ENCODE results near the gene KCNQ5.
"Not testable (repeated sequence)": the region's sequence is repeated elsewhere in the genome, so short reads cannot be mapped to it uniquely, and the experiment has no call there.

The KCNQ5 gene

GRCh38 chr6:72966628-72967280, 344.9 kb downstream of the KCNQ5 start:
- DNase-seq = no peak

DNA sequence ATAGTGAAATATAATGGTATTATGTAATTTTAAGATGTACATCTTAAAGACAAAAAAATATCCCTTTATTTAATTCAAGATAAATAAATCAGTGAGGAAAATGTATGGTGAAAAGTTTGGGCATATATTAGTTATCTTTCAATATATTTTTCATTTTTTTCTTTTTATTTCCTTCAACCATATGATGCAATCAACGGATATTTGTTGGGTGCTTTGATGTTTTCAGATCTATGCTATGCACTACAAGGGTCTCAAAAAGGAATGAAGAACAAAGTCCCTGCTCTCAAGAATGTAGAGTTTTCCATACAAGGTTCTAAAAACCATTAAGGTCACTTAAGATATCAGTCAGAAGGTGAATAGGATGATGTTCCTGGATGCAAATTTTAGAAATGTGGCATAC, 345.5 kb downstream of the KCNQ5 start:
- DNase-seq = no peak

GRCh38 chr6:72968704-72969103, 346.8 kb downstream of the KCNQ5 start:
- DNase-seq = no peak

DNA sequence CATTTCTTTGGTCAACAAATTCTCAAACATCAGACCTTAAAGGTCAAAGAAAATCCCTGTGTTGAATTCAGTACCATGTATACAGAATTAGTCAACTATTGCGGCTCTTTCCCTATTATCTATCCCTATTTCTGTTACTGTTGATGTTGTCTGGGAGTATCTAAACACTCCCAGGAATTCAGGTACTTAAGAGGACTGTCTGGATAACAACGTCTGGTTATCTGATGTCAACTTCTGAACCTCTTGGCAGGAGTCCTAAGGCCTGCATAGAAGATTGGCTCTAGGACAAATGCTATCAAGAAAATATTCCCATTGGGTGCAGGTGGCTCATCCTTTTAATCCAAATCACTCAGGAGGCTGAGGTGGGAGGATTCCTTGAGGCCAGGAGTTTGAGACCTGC, 347.8 kb downstream of the KCNQ5 start:
- DNase-seq = no peak

- no peak for DNase-seq
These were observed 350.7 kb downstream of the KCNQ5 start for GRCh38 chr6:72972579-72972978.

GRCh38 chr6:72974276-72974675, 352.4 kb downstream of the KCNQ5 start:
- no peak for DNase-seq

- DNase-seq = no peak
These were observed 353.5 kb downstream of the KCNQ5 start for GRCh38 chr6:72975352-72975752.

DNA sequence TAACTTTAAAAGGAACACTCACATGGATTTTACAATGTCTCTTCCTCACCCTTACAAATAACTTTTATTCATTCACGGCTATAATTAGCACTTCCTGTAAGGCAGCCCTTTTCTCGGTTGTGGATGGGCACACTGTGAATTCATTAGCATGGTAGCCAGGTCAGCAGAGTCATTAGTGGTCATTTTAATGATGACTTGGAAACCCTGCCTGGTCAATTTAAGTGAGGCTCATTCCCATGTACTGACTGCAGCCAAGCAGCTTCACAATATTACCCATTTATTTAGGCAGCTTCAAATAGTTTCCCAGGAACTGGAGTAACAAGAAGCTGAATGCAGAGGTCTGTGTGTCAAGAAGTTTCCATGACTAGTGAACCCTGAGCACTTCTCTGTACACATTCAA, 354.6 kb downstream of the KCNQ5 start:
- peak; percentile 64 for DNase-seq

DNA sequence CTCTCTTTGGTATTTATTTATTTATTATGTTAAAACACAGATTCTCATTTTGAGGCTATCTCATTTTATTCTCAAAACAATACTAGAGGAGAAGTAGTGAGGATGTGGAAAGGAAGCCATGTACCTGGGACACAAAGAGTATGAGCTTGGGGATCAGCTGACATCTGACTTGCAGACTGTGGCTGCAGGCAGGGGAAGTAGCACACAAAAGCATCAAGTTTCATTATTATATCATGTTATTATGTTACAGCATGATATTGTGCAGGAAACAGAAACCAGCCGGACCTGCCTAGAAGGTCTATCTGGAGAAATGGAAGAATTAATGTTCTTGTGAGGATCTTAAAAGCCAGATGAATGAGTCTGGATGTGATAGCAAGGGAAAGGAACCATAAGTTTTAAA, 355.2 kb downstream of the KCNQ5 start:
- no peak for DNase-seq

DNA sequence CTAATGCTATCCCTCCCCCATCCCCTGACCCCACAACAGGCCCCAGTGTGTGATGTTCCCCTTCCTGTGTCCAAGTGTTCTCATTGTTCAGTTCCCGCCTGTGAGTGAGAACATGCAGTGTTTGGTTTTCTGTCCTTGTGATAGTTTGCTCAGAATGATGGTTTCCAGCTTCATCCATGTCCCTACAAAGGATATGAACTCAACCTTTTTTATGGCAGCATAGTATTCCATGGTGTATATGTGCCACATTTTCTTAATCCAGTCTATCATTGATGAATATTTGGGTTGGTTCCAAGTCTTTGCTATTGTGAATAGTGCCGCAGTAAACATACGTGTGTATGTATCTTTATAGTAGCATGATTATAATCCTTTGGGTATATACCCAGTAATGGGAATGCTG, 356.9 kb downstream of the KCNQ5 start:
- not testable (repeated sequence) for DNase-seq

DNA sequence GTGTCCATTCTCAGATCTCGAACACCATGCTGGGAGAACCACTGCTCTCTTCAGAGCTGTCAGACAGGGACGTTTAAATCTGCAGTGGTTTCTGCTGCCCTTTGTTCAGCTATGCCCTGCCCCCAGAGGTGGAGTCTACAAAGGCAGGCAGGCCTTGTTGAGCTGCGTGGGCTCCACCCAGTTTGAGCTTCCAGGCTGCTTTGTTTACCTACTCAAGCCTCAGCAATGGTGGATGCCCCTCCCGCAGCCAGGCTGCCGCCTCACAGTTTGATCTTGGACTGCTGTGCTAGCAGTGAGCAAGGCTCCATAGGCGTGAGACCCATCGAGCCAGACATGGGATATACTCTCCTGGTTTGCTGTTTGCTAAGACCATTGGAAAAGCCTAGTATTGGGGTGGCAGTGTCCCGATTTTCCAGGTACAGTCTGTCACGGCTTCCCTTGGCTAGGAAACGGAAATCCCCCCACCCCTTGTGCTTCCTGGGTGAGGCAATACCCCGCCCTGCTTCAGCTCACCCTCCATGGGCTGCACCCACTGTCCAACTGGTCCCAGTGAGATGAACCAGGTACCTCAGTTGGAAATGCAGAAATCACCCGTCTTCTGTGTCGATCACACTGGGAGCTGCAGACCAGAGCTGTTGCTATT, 362.4 kb downstream of the KCNQ5 start:
- DNase-seq = not testable (repeated sequence)

DNA sequence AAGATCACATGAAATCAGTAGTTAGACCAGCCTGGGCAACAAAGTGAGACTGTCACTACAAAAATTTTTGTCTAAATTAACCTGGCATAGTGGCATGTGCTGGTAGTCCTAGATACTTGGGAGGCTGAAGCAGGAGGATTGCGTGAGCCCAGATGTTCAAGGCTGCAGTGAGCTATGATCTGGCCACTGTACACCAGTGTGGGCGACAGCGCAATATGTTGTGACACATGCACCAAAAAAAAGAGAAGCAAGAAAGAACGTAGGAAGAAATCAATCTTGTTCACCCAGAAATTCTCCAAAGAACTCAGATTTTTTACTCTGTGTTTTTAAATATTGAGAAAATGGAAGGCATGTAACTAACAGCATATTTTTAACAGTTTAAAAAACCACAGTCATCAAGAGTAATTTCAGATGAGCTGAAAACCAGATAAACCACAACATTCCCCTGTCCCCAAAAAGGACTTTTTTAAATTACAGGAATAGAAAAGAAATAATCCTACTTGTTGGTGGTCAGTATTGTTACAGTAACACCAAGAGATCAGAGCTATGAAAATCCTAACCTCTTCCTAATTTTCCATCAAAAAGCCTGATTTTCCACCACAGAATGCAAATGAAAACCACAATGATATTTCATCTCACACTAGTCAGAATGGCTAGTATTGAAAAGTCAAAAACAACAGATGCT, 363.3 kb downstream of the KCNQ5 start:
- DNase-seq = no peak

DNA sequence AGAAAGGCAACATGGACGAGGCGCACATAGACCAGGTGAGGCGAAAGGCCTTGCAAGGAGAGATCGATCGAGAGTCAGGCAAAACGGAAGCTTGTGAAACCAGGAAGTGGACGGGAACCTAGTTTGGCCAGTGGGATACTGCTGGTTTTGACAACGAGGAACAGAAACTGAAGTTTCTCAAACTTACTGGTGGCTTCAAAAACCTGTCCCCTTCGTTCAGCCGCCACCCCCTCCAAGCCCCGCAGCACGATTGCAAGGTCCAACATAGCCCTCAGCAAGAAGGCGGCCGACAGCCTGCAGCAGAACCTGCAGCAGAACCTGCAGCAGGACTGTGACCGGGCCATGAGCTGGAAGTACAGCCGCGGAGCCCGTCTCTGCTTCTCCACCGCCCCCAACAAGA, 365.4 kb downstream of the KCNQ5 start:
- no peak for DNase-seq

DNA sequence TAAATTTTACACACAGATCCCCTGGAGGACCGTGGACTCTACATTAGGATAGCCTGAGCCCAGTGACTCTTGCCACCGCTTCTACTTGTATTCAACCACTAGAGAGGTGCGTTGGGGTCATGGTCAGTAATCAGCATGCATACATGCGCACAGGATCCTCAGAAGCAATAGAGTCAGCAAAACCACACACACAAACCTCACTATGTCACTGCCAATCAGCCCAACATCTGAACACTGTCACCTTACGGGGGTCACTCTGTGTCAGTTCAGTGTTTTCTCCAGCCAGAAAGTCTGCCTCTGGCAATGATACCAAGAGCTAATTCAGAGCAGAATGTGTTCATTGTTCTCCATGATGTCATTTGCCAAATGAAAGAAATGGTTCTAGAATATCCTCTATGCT, 378.1 kb downstream of the KCNQ5 start:
- DNase-seq = no peak

DNA sequence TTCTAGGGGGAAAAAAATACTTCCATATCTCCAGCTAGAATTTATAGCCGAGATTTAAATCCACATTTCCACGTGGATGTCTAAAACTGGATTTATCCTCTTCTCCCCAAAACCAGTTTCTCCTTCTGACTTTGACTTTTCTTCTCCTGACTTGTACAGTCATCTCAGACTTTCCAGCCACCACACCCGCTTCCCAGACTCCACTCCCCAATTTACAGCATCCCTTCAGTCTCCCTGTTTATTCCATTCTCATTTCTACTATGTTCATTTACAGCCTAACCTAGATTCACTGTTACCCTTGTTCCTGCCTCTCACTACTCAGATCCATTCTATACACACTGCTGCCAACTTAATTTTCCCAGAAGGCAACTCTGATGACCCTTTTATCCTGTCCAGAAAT, 378.6 kb downstream of the KCNQ5 start:
- no peak for DNase-seq

DNA sequence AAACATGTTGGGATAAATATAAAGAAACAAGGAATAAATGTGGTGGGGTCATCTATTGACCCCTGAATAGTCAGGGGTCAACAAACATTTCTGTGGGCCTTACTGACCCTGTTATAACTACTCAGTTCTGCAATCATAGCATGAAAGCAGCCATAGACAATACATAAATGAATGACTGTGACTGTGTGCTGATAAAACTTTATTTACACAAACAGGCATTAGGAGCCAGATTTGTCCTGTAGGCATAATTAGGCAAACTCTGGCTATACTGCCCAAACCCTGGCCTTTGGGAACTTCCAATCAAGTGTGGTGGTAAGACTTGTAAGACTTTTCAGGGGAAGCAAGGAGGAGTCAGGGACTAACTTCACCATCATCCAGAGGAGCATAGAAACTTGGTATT, 380.7 kb downstream of the KCNQ5 start:
- no peak for DNase-seq

DNA sequence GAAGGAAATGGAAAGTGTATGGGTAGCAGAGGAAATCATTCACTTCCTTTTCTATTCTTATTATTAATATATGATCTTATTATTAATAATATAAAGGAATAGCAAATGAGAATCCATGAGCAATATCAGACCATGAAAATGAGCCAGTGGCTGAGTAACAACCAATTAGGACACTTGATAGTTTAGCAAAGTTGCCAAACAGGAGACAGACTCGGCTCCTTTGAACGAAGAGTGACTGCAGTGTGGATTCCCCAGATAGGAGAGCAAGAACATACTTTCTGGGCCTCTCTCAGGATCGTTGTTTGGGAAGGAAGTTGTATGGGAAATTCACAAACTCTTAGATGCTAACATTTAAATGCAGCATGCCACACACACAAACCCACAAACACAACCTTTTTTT, 381.4 kb downstream of the KCNQ5 start:
- DNase-seq = no peak

- DNase-seq = no peak
These were observed 382.4 kb downstream of the KCNQ5 start for GRCh38 chr6:73004231-73004630.

DNA sequence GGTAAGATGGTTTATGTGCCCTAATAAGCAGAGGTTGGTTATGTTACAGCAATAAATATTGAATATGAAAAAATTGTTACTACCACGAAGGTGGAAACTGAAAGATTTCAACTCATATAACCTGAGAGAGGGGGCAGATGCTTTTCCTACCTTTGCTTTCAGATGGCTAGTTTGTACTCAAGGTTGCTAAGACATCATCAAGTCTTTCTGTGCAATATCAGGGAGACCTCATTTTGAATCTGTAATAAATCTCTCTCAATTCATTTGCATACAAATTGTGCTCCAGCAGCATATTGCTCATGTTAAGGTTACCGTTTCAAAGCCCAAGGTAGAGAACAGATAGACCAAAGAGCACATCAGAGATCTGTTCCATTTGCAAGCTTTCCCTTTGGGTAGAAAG, 383.0 kb downstream of the KCNQ5 start:
- DNase-seq = no peak

GRCh38 chr6:73006146-73006545, 384.3 kb downstream of the KCNQ5 start:
- no peak for DNase-seq

GRCh38 chr6:73011945-73012344, 390.1 kb downstream of the KCNQ5 start:
- no peak for DNase-seq

- no peak for DNase-seq
These were observed 395.6 kb downstream of the KCNQ5 start for GRCh38 chr6:73017476-73017875.

- DNase-seq = no peak
These were observed 402.7 kb downstream of the KCNQ5 start for GRCh38 chr6:73024598-73024997.

GRCh38 chr6:73027691-73028090, 405.8 kb downstream of the KCNQ5 start:
- no peak for DNase-seq

Measured in islet precursor cell (in vitro differentiated cells).